GM10266 (cell line): ENCODE data around the gene ACKR4.
A peak's percentile ranks its signal among the peaks of the same experiment; 100 is the strongest.
"Not testable (repeated sequence)": the region's sequence is repeated elsewhere in the genome, so short reads cannot be mapped to it uniquely, and the experiment has no call there.

Experiments
- DNase-seq: peaks from one replicate; pipeline ENCODE4 v3.0.0; 2012; ENCODE audit errors: extremely low spot score
- TF ChIP-seq, protein P1 (sequence below): IDR thresholded peaks from 2 replicates; pipeline ENCODE4 v1.5.1; 2012; ENCODE audit warnings: mild to moderate bottlenecking, low read depth; ENCODE audit not compliant: control insufficient read depth, insufficient read depth; ENCODE audit errors: missing control alignments

The ACKR4 gene

DNA sequence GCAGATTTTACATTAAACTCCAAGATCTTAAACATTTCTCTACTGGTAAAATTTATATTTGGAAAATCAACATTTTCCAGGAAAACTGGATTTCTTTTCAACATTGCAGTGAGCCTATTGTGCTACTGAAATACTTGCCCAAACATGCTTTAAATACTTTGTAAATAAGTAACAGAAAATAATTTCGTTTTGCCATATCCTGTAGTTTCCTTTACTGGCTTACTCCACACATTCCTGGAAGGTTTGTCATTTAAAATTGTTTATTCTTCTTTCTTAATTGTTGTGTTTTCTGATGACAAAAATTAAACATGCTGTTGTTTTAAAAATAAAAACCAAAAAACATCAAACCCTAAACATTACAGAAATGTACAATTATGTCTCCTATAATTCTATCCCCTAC lies 40.5 kb downstream of the ACKR4 start:
- TF ChIP-seq, protein P1, sequence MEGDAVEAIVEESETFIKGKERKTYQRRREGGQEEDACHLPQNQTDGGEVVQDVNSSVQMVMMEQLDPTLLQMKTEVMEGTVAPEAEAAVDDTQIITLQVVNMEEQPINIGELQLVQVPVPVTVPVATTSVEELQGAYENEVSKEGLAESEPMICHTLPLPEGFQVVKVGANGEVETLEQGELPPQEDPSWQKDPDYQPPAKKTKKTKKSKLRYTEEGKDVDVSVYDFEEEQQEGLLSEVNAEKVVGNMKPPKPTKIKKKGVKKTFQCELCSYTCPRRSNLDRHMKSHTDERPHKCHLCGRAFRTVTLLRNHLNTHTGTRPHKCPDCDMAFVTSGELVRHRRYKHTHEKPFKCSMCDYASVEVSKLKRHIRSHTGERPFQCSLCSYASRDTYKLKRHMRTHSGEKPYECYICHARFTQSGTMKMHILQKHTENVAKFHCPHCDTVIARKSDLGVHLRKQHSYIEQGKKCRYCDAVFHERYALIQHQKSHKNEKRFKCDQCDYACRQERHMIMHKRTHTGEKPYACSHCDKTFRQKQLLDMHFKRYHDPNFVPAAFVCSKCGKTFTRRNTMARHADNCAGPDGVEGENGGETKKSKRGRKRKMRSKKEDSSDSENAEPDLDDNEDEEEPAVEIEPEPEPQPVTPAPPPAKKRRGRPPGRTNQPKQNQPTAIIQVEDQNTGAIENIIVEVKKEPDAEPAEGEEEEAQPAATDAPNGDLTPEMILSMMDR: no peak
- DNase-seq: no peak

DNA sequence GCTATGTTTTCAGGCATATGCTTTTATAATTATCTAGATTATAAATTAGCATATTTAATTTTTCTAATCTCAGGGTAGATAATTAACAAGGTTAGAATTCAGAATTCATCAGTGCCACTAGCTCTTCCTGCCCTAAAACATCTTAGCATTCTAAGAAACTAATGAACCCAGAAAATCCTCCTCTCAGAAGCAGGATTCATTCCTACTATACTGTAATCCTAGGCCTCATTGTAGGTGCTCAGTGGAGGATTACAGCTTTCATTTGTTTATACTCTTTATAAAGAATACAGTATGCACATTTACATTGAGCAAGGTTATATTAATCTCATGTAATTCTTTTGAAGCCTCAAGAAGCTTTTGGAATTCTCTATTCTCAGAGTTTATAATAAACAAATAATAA lies 41.6 kb downstream of the ACKR4 start:
- no peak for DNase-seq
- TF ChIP-seq, protein P1: no peak

DNA sequence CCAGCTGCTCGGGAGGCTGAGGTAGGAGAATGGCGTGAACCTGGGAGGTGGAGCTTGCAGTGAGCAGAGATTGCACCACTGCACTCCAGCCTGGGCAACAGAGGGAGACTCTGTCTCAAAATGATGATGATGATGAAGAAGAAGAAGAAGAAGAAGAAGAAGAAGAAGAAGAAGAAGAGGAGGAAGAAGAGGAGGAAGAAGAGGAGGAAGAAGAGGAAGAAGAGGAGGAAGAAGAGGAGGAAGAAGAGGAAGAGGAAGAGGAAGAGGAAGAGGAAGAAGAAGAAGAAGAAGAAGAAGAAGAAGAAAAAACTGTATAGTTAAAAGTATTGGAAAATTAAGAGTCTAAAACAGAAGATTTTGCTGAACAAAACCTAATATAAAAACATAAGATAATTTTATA lies 44.4 kb downstream of the ACKR4 start:
- DNase-seq: not testable (repeated sequence)

DNA sequence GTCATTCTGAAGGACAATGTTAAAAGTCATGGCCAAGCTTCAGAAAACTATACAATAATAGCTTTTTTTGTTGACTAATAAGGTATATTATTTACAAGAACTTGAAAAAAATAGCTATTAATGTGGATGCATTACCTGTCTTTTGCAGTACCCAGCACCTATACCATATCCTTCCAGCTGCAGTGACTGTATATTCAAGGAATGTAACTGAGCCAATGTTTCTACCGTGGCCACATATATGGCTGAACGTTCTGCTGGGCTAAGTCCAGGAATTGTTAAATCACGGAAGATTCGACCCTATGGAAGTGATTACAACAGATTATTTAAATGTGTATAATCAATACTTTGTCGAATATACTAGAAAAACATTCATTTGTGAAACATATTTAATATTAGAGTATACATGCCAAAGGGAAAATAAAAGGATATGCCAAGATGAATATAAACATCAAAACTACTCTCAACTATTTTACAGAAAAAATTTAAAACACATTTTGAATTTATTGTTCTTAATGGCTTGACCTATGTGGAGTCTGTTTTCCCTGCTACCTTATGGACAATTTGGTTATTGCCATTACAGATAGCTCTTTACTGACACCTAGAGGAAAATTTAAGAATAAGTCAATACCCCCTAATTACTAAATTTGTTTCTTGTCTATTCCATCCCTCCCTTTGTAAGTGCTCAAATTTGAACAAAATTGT lies 44.9 kb downstream of the ACKR4 start:
- TF ChIP-seq, protein P1: peak; percentile 55
- DNase-seq: peak; percentile 40

DNA sequence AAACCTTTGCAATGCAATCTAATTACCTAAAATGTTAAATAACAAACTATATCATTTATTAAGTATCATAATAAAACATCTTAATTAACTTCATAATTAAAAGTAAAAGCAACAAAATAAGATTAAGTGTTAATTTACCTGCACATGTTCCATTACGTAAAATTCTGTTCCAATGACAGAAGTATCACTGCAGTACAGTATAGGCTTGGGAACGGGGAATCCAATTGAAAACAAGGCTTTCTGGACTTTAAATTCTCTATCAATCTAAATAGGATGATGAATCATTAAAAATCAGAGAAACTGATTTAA lies 45.4 kb downstream of the ACKR4 start:
- TF ChIP-seq, protein P1: no peak
- no peak for DNase-seq

DNA sequence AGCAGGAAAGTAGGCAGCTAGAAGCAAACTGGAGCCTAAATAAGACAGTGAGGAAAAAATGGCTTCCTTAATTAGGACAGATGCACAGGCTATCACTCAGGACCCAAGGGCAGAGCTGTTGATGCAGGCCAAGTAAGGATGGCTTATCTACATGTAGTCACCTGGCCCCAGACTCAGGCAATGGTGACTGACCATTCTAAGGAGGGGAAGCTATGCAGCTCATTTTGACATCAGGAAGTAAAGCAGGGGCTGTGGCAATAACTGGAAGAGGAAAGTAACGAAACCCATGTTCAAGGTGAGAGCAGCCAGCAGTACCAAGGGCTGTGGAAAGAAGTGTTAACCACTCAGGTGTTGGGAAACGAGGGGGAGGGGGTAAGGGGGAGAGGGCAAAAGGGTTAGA lies 46.3 kb downstream of the ACKR4 start:
- TF ChIP-seq, protein P1: no peak
- no peak for DNase-seq

DNA sequence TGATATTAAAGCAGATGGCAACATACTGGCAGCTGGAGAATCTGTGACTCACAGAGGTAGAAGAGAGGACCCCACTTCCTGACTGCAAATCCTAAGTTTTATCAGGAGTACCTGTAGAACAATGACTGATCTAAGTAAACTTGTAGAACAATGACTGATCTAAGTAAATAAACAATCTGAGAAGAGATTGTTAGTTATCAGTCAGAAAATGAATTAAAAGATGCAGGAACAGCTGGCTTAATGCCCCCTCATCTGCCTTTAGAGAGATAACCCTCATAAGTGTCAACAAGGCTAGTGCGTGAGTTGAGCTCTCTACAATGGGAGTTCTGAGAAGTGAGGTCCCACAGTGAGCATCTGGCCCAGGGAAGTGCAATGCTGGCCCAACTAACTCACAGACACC lies 48.0 kb downstream of the ACKR4 start:
- TF ChIP-seq, protein P1: no peak
- DNase-seq: no peak

DNA sequence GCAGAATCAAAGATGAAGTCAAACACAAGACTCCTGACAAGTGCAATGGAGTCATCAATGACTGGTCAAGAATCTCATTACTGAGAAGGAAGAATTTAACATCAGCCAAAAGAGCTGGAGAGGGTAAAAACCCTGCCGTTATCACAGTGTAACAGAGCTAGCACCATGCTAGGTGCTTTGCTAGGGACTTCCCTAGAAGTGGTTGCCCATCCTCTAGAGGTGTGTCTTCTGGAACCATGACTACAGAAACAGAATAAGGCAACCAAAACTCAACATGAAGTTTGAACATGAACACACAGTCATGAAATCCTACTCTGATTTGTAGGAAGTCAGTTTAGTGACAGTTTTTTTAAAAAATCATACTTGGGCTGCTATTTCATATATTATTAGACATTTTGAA lies 53.1 kb downstream of the ACKR4 start:
- DNase-seq: no peak
- TF ChIP-seq, protein P1: no peak
